Prostate gland (tissue), 2 donors: ENCODE results near the gene HSDL1. TPM values are rescaled to one million over a fixed set of nuclear protein-coding genes. Genes with fewer than 3 reads are reported as not detected.
A peak's percentile ranks its signal among the peaks of the same experiment; 100 is the strongest.
"Not testable (repeated sequence)": the region's sequence is repeated elsewhere in the genome, so short reads cannot be mapped to it uniquely, and the experiment has no call there.

ENCODE experiments used
- DNase-seq: peaks from one replicate; pipeline ENCODE4 v3.0.0-alpha.2; 2019; ENCODE audit warnings: low spot score
- H3K27ac ChIP-seq, 2 donors: fragments of 200-600 bp; sonication (generic); 2 replicates each; pipeline ENCODE4 v1.5.1; 2017 to 2019
- H3K27me3 ChIP-seq: fragments of 200-600 bp; sonication (generic); replicated peaks from 2 replicates; pipeline ENCODE4 v1.5.1; 2019; ENCODE audit not compliant: insufficient read depth
- H3K36me3 ChIP-seq, 2 donors: fragments of 200-600 bp; sonication (generic); 1 replicate in 1 of 2; 2 replicates in 1 of 2; pipeline versions ENCODE4 v1.5.1 to v1.8.1; 2017 to 2019
- H3K4me1 ChIP-seq: fragments of 200-600 bp; sonication (generic); replicated peaks from 2 replicates; pipeline ENCODE4 v1.5.1; 2019
- H3K4me3 ChIP-seq, 2 donors: fragments of 200-600 bp; sonication (generic); 2 replicates each; pipeline ENCODE4 v1.5.1; 2017 to 2019
- H3K9me3 ChIP-seq: fragments of 200-600 bp; sonication (generic); 2 replicates; pipeline ENCODE4 v1.5.1; 2017
- CTCF ChIP-seq, 4 experiments: fragments of 200-600 bp in 2 of 4; fragments of 450-650 bp in 2 of 4; sonication (generic) in 2 of 4; IDR thresholded peaks; 1 replicate in 3 of 4; 2 replicates in 1 of 4; pipeline ENCODE4 v1.5.1; 2016 to 2019; ENCODE audit warnings: antibody characterized with exemption in 4 of 4, mild to moderate bottlenecking in 2 of 4, moderate library complexity in 2 of 4
- POLR2A ChIP-seq: fragments of 450-650 bp; IDR thresholded peaks from one replicate; pipeline ENCODE4 v1.6.1; 2016; ENCODE audit warnings: antibody characterized with exemption, mild to moderate bottlenecking
- POLR2AphosphoS5 ChIP-seq: sonication (generic); formaldehyde crosslinking; IDR thresholded peaks from one replicate; pipeline ENCODE4 v1.6.1; 2017; ENCODE audit warnings: antibody characterized with exemption
- WGBS: methylation state at CpG from one replicate; pipeline ENCODE4 v1.1.5; 2018; 5-methylcytosine and 5-hydroxymethylcytosine counted together
- intact Hi-C: fragments of 100-400 bp; cut with DNase I; formaldehyde crosslinking; loops from one replicate; pipeline ENCODE4 v1.14.2; 2022
- total RNA-seq, 2 donors: library from RNA; depleted of rRNA; stranded (reverse); fragments of >200 nt; gene quantifications; one replicate each; pipeline ENCODE4 v1.1.0, GENCODE V29; 2016

Gene HSDL1
- total RNA-seq, 2 donors from 2014 or later: 12.0 to 17.3 TPM

GRCh38 chr16:84117494-84117843, 27.5 kb downstream of the HSDL1 start:
- DNase-seq: no peak
- no peak for TF ChIP-seq POLR2AphosphoS5
- TF ChIP-seq POLR2A: no peak
- no peak for TF ChIP-seq CTCF (IDR thresholded peaks at IDR 0.05)
- H3K4me1 ChIP-seq: peaks cover 3% of the 10 kb centered on the region
- intact Hi-C loops: no loop called here
- no peaks in the 10 kb centered on the region for H3K27me3 ChIP-seq
- H3K36me3 ChIP-seq: no peaks in the 10 kb centered on the region
- peak overlapping the region; percentile 66 to 70 for H3K4me3 ChIP-seq
- H3K27ac ChIP-seq: peak overlapping the region; percentile 84 to 87
- no peaks in the 10 kb centered on the region for H3K9me3 ChIP-seq
- 9% methylated on average over 12 of the region's 12 CpGs for WGBS

- DNase-seq: peak; percentile 97
- no peaks in the 10 kb centered on the region for H3K27me3 ChIP-seq
- H3K27ac ChIP-seq: peak within 1 kb of the TSS; percentile 84 to 87
- H3K9me3 ChIP-seq: no peaks in the 10 kb centered on the region
- intact Hi-C loops: no loop called here
- no peaks in the 10 kb centered on the region for H3K36me3 ChIP-seq
- TF ChIP-seq CTCF (IDR thresholded peaks at IDR 0.05): peak in 2 of 4 experiments; percentile 41 to 64
- TF ChIP-seq POLR2A: peak; percentile 71
- peak; percentile 93 for TF ChIP-seq POLR2AphosphoS5
- WGBS: 1% methylated on average over 80 of the region's 94 CpGs
- peak within 1 kb of the TSS; percentile 66 to 70 for H3K4me3 ChIP-seq
- peaks cover 3% of the 10 kb centered on the region for H3K4me1 ChIP-seq
Observed at GRCh38 chr16:84116720-84117493, 28.1 kb downstream of the HSDL1 start, which contains the start of gene MBTPS1. Gene MBTPS1 (minus strand): TSS chr16:84116942. CDS start chr16:84101783, 15,159 bp downstream.

- intact Hi-C loops: no loop called here
Observed at GRCh38 chr16:84115919-84116719, 28.9 kb downstream of the HSDL1 start.

GRCh38 chr16:84111949-84112348, 33.0 kb downstream of the HSDL1 start:
- intact Hi-C loops, H3K4me1 ChIP-seq, H3K4me3 ChIP-seq, H3K36me3 ChIP-seq, H3K27ac ChIP-seq, DNase-seq, H3K27me3 ChIP-seq, H3K9me3 ChIP-seq: not testable (repeated sequence)
- 96% methylated on average over 3 of the region's 3 CpGs for WGBS

More at GRCh38 chr16:84115919-84116719, 28.9 kb downstream of the HSDL1 start:
- H3K4me3 ChIP-seq: peak overlapping the region; percentile 66 to 70
- under 1% methylated on average over 55 of the region's 57 CpGs for WGBS
- peak; percentile 41 for DNase-seq
- no peaks in the 10 kb centered on the region for H3K36me3 ChIP-seq
- no peaks in the 10 kb centered on the region for H3K27me3 ChIP-seq
- TF ChIP-seq POLR2AphosphoS5 (no peak), CTCF (IDR thresholded peaks at IDR 0.05) (peak in 1 of 4 experiments; percentile 25)
- H3K27ac ChIP-seq: peak overlapping the region; percentile 84 to 87
- H3K9me3 ChIP-seq: no peaks in the 10 kb centered on the region
- peaks cover 3% of the 10 kb centered on the region for H3K4me1 ChIP-seq

- Histone ChIP-seq H3K4me3 (no peak overlapping the region), H3K4me1 (peaks cover 3% of the 10 kb centered on the region), H3K27me3 (no peaks in the 10 kb centered on the region), H3K27ac (no peak overlapping the region), H3K9me3 (no peaks in the 10 kb centered on the region), H3K36me3 (no peaks in the 10 kb centered on the region)
- intact Hi-C loops: no loop called here
- DNase-seq: no peak
- WGBS: 73% methylated on average over 3 of the region's 3 CpGs
- TF ChIP-seq CTCF (IDR thresholded peaks at IDR 0.05): no peak
- TF ChIP-seq POLR2A: no peak
- TF ChIP-seq POLR2AphosphoS5: no peak
Observed at GRCh38 chr16:84111525-84111924, 33.5 kb downstream of the HSDL1 start.
